Activated naive CD4-positive, alpha-beta T cell treated with anti-CD3 and anti-CD28 coated beads, Interleukin-2, amount 50 U/mL, for 16 hours (primary cell): ENCODE measurements around the gene CBFA2T3.
"Not testable (repeated sequence)": the region's sequence is repeated elsewhere in the genome, so short reads cannot be mapped to it uniquely, and the experiment has no call there.

Experiments used
- DNase-seq: peaks from one replicate; pipeline ENCODE4 v3.0.0-alpha.2; 2020

Gene CBFA2T3

GRCh38 chr16:88920618-88921590 is 56.1 kb downstream of the CBFA2T3 start:
- DNase-seq = no peak

- DNase-seq = no peak
These were observed 57.1 kb downstream of the CBFA2T3 start for GRCh38 chr16:88919936-88920335.

DNA sequence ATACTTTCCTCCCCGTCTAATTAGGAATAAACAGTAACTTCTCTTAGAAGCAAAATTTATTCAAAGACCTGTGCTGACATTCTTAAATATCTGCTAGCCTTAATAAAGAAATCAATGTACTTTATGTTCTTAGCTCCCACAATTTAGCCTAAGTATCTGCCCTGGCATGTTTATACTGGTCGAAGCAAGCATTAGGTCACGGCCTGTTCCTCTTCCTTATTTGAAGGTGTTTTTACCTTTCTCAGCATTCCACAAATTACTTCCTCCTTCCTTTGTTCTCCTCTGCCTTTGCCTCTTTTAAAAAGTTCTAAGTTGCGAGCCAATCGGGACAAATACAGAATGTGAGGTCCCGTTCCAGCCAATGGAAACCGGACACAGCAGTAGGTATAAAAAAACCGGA is 58.1 kb downstream of the CBFA2T3 start:
- not testable (repeated sequence) for DNase-seq

GRCh38 chr16:88917915-88918627 is 58.9 kb downstream of the CBFA2T3 start:
- DNase-seq = no peak

DNA sequence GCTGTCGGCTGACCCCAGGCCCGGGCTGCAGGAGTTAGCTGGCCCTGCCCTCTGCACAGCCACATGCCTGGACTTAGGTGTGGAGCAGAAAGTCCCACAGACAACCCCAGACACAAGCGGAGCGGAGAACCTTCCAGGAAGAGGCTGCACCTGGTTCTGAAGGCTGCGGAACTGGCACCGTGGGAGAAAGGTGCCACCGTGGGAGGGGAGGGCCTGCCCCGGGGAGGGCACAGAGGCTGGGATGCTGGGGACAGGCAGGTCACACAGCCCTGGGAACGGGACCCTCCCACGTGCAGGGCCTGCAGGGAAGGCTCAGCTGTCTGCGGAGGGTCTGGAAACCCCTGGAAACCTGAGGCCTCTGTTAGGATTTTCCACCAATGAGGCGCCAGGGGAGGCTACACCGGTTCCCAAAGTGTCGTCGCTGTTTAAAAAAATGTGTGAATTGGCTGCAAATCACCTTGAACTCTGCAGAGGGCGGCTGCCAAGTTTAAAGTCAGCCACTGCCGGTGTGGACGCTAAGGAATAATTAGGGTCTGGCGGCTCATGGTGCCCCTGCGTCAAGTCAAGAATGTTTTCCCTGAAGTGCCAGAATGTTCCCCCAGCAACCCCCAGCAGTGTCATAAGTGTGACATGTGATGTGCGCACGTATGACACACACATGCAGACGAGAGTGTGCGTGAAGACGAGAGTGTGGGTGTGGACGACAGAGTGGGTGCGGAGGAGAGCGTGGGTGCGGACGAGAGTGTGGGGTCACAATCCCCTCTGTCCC is 59.7 kb downstream of the CBFA2T3 start:
- DNase-seq = no peak

GRCh38 chr16:88915639-88916327 is 61.2 kb downstream of the CBFA2T3 start:
- no peak for DNase-seq

- DNase-seq = no peak
These were observed 62.1 kb downstream of the CBFA2T3 start for GRCh38 chr16:88914750-88915368.

GRCh38 chr16:88913870-88914269 is 63.1 kb downstream of the CBFA2T3 start:
- no peak for DNase-seq

- no peak for DNase-seq
These were observed 63.9 kb downstream of the CBFA2T3 start for GRCh38 chr16:88913001-88913612.

GRCh38 chr16:88912556-88912955 is 64.5 kb downstream of the CBFA2T3 start:
- DNase-seq = no peak

GRCh38 chr16:88911946-88912310 is 65.1 kb downstream of the CBFA2T3 start:
- DNase-seq = no peak

- no peak for DNase-seq
These were observed 65.7 kb downstream of the CBFA2T3 start for GRCh38 chr16:88911136-88911945.

DNA sequence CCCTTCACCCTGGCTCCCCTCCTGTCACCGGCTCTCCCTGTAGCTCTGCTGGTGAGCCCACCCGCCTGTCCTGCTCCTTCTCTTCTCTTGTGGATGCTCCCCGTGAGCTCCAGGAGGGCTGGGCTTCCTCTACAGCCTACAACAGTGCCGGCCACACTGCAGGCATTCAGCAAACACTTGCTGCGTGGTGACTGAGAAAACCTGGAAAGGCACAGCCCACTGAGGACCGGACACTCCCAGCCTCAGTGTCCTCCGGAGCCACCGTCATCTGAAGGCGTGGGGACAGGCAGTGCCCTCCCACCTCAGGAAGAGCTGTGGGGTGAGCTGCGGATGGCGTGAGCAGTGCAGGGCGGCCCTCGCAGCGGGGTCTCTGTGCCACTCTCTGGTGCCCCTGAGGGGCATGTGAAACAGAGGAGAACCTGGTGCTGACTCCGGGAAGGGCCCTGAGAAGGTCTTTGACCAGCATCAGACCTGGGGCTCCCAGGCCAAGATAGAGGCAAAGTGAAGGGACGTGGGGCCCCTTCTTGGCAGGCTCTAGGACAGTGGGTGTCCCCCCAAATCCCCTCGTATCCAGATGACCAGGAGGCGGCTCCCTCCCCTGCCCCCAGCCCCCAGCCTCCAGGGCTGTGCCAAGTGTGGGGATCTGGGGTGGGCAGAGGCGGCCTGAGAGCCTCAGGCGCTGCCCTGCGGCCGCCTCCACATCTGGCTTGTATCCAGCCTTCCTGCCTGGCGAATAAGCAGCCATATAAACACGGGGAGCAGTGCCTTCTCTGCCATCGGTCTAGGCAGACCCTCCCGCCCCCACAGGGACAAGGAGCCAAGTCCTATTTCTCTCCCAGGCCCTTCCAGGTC is 66.5 kb downstream of the CBFA2T3 start:
- no peak for DNase-seq

DNA sequence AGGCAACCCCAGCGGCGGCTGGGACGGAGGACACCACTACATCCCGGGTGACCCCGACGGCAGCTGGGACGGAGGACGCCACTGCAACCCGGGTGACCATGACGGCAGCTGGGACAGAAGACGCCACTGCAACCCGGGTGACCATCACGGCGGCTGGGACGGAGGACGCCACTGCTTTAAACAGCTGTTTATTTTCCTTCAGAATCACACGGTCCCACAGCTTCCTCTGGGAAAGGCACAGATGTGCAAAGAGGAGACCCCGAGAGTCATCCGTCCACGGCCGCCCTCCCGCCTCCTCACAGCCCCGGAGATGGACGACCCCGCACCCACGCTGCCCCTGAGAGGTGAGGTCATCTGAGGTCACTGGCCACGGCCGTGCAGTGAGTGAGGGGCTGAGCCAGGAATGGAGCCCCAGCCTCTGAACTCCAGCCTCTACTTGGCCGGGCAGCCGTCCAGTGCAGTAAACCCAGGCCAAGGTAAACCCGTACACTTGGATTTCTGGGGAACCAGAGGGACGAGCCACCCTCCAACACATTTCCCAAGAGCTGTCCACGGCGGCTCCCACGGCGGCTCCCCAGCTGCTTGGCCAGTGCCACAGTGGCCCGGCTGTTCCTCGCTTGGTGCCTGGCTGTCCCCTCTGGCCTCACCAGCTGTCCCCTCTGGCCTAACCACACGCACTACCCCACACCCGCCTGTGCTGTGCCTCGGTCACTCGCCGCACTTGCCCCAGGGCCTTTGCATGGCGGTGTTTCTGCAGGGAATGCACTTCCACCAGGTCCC is 67.4 kb downstream of the CBFA2T3 start:
- DNase-seq = no peak

DNA sequence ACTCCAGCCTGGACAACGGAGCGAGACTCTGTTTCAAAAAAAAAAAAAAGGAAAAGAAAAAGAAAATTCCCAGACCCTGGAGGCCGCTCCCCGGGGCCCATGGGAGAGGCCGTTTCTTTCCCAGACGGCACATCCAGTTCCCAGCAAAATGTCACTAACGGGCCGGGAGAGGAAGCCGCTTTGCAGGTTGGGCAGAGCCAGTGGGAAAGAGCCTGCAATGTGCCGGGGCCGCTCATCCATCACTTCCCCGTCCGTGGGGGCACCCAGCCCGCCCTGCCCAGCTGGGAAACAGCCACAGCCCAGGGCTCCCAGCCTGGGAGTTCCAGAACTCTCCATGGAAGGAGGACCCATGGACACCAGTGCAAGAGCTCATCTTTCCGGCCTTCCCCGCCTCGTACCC is 68.7 kb downstream of the CBFA2T3 start:
- no peak for DNase-seq

GRCh38 chr16:88907768-88908167 is 69.2 kb downstream of the CBFA2T3 start:
- no peak for DNase-seq

DNA sequence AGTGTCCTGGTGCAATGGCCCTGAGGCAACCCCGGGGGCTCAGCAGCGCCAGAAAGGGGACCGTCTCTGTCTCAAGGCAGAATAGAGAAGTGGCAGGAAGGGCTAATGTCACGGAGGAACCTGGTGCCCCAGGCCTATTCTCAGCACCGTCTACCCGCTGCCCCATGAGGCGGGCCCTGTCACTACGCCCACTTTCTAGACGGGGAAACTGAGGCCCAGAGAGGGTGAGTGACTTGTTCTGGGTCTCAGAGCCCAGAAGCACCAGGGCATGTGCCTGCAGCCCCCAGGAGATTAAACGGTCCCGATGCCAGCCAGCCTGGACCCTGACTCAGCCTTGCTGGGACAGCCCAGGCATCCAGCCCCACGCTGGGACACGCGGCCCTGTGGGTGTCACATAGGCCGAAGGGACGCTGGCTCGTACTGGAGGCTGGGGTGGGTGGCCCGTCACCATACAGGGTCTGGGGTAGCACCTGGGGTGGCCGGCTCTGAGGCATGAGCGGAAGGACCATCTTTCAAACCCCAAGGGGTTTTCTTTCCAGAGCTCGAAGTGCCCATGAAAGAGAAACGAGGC is 70.4 kb downstream of the CBFA2T3 start:
- no peak for DNase-seq

DNA sequence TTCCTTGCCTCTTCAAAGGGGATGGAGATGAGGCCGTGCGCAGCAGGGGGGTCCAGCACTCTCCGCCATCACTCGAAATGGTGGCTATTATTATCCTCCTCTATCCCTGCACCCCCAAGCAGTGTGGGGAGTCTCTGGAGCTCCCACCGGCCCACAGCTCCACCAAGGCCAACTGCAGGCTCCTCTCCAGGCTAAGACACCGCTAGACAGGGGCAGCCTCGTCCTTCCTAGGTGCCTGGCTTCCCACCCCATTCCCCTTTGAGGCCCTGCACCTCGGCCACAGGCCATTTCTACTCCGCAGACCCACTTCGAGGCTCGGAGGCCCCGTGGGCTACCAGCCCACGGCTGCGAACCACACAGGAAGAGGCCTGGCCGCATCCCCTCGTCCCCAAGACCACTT is 71.0 kb downstream of the CBFA2T3 start:
- DNase-seq = no peak

GRCh38 chr16:88905563-88905962 is 71.4 kb downstream of the CBFA2T3 start:
- DNase-seq = no peak
